DMS114 treated with DMSO at 0.1 percent for 48 hours (cell line): ENCODE measurements around the gene FBH1.
"Not testable (repeated sequence)": the region's sequence is repeated elsewhere in the genome, so short reads cannot be mapped to it uniquely, and the experiment has no call there.

Source experiments
- DNase-seq: peaks from one replicate; lab custom pipeline; 2025; ENCODE audit not compliant: unreplicated experiment; lab: John Stamatoyannopoulos, UW

FBH1 gene

GRCh38 chr10:5889624-5890451, at the start of gene FBH1, which contains the start of gene ANKRD16:
Gene FBH1, plus strand, starts transcription at chr10:5890243. Its CDS starts 103 bp downstream, at chr10:5890346.
Gene ANKRD16, minus strand, starts transcription at chr10:5889893. Its CDS starts 539 bp downstream, at chr10:5889354.
- DNase-seq = peak; percentile 92

- no peak for DNase-seq
These were observed 49.4 kb upstream of the FBH1 start for GRCh38 chr10:5840314-5841307.

- DNase-seq = no peak
These were observed 48.1 kb upstream of the FBH1 start for GRCh38 chr10:5841965-5842364.

- DNase-seq = no peak
These were observed 46.2 kb upstream of the FBH1 start for GRCh38 chr10:5843686-5844344.

GRCh38 chr10:5844345-5845055, 45.5 kb upstream of the FBH1 start:
- no peak for DNase-seq

- not testable (repeated sequence) for DNase-seq
These were observed 43.4 kb upstream of the FBH1 start for GRCh38 chr10:5846667-5847066.

GRCh38 chr10:5854131-5854475, 35.9 kb upstream of the FBH1 start:
- DNase-seq = no peak

GRCh38 chr10:5855979-5856700, 33.9 kb upstream of the FBH1 start:
- DNase-seq = no peak

GRCh38 chr10:5856701-5857004, 33.4 kb upstream of the FBH1 start:
- DNase-seq = no peak

GRCh38 chr10:5858811-5859210, 31.2 kb upstream of the FBH1 start:
- no peak for DNase-seq

GRCh38 chr10:5860066-5860465, 30.0 kb upstream of the FBH1 start:
- no peak for DNase-seq

- DNase-seq = no peak
These were observed 27.6 kb upstream of the FBH1 start for GRCh38 chr10:5862360-5862961.

GRCh38 chr10:5862981-5863685, 26.9 kb upstream of the FBH1 start:
- DNase-seq = not testable (repeated sequence)

GRCh38 chr10:5866451-5867081, 23.5 kb upstream of the FBH1 start:
- DNase-seq = not testable (repeated sequence)

- DNase-seq = not testable (repeated sequence)
These were observed 22.9 kb upstream of the FBH1 start for GRCh38 chr10:5867091-5867615.

- not testable (repeated sequence) for DNase-seq
These were observed 21.7 kb upstream of the FBH1 start for GRCh38 chr10:5868383-5868782.

GRCh38 chr10:5869156-5869555, 20.9 kb upstream of the FBH1 start:
- DNase-seq = no peak

- no peak for DNase-seq
These were observed 18.4 kb upstream of the FBH1 start for GRCh38 chr10:5871596-5871995.
